Activated CD4-positive, alpha-beta T cell treated with anti-CD3 and anti-CD28 coated beads, Interleukin-2, amount 50 U/mL, for 1 hour (primary cell): ENCODE data around the gene RPE.

Source experiments
- DNase-seq: peaks from one replicate; pipeline ENCODE4 v3.0.0-alpha.2; 2020

The RPE gene

DNA sequence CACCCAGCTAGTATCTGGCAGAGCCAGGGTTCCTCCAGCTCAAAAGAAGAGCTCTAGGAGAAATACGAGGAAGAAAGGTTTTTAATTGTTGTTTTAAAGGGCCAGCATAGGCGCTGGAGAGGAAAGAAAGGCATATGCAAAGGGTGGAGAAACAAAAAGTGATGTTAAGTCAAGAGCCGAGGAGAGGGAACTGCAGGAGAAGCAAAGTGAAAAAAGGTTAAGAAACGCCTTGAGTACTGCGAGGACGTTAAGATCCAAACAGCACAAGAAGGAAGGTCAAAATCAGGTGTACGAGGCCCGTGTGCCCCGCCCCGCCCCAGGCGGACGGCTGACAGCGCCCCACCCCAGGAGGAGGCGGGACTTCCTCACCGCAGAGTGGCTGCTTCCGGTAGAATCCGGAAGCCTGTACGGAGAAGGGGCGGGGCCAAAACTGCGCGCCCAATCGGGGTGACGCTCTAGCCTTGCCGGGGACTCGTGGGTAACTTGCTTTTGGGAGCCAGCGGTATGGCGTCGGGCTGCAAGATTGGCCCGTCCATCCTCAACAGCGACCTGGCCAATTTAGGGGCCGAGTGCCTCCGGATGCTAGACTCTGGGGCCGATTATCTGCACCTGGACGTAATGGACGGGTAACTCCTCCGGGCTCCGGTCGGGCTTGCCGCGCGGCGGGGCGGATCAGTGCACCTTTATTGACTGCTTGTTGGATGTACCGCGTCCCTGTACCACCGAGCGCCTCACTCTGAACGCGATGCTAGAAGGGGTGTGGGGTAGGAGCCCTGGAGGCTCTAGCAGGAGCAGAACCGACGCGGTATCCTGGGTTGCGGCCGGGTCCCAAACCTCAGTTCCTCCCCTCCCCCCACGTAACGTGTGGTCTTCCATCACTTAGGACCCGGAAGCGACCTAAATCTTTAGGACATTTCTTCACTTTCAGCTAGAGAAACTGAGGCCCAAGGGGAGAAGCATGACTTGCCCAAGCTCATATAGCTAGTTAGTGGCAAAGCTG is at the start of gene RPE:
TSS of gene RPE (plus strand) at position 481 of the 1,000 bp plus-strand sequence. CDS start at position 505, 24 bp downstream.
- DNase-seq = peak; percentile 99

DNA sequence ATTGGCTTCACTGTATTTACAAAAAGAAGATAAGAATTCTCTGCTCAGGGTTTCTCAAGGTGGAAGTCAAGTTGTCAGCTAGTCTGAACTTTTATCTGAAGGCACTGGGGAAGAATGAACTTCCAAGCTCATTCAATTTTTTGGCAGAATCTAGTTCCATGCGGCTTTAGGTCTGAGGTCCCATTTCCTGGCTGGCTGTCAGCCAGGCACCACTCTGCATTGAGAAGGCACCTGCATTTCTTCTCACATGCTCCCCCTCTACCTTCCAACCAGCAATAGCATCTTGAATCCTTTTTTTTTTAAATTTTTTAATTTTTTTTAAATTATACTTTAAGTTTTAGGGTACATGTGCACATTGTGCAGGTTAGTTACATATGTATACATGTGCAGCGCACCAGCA is 46.2 kb upstream of the RPE start:
- DNase-seq = no peak

DNA sequence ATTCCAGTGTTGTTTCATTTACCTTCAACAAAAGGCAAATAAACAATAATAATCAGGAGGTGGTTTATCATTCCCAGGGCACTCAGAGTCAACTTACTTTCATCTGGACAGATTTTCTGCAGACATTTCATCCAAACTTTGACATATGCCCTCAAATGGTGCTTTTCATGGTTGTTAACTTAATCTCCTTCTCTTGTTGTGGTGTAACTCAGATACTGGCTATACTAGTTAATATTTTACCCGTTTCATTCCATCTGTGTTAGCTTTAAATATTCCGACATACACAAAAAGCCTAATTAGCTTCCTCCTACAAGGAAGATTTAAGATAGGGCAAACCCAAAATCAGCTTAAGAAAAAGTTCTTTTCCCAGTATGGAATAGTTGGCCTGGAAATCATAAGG is 44.4 kb upstream of the RPE start:
- no peak for DNase-seq

DNA sequence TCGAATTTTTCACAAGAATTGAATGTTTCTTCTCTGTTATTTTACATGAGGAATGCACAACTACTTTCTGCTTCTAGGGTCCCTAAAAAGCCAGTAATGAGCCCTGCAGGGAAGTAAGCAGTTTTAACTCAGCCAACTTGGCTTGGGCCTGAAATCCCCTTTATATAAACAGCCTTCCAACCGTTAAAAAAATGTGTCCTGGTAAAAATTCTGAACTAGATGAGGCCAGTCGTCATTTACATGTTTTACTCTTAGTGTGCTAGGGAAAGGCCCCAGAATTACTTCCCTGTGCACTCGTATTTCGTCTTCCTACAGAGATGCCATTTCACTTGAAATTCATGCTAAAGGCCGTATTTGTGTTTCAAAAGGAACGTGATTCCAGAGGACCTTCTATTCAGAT is 42.4 kb upstream of the RPE start:
- no peak for DNase-seq

DNA sequence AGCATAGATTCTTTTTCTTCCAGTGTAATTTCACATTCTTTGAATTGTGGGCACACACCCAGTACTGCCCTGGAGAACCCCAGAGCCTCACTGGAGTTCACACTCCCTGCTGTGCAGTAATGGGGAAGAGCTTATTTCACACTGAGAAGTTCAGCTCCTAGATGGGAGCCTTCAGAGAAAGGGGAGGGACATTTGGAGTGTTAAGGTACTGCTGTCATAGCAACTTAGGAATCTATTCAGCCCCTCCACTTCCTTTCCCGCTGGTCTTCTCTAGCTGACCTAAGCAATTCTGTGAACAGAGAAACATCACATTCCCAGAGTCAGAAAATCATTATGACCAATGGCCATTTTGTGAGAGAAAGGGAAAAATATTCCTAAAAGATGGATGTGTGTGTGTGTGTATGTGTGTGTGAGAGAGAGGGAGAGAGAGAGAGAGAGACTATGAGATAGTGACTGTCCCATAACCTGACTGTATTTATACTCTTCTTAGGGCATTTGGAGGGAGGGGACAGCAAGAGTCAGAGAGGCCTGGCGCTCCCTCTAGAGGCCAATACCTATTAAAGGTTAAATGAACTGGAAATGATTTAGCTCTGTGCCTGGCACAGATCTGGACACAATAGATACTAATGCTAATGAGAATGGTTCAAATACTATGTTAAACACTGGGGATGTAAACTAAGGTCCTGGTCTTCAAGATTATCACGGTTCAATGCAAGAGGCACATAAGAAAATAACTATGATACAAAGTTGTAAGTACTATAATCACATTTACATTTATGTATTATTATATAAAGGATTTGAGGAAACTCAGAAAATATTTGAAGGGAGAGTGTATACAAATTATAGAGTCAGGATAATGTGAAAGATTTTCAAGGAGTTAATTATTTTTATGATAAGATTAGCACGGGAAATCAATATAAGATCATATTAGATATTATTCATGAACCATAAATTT is 41.5 kb upstream of the RPE start:
- DNase-seq = peak; percentile 15

DNA sequence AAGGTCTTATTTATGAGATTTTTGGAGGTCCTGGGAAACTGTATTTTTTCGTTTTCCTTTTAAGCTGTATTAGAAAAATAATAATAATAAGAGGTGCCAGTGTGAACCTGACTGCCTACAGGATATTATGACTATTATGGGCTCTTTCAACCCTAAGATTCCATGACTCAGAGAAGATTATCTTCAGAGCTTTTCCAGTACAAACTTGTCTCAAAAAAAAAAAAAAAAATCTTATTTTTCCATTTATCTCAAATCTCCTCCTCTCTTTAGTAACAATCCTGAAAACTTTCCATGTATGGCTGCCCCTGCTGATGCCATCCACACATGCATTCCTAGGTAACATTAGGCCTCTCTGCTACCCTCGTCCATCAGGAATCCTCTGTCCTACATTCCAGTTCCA is 36.7 kb upstream of the RPE start:
- DNase-seq = no peak

DNA sequence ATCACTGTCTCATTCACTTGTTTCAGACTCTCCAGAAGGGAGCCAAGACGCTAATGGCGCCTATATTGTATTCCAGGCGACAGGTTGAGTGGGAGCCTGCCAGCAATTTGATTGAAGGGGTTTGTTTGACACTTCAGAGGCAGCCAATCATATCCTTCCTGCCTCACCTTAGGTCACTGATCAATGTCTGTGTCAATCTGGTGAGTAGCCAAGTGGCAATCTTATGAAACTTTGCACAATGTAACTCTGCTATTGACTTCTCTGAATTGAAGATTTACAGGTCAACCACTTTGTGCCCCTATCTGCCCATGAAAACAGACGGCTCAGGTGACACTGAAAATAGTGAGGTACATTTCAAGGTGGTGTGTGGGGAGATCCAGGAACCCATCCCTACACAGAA is 32.7 kb upstream of the RPE start:
- no peak for DNase-seq

DNA sequence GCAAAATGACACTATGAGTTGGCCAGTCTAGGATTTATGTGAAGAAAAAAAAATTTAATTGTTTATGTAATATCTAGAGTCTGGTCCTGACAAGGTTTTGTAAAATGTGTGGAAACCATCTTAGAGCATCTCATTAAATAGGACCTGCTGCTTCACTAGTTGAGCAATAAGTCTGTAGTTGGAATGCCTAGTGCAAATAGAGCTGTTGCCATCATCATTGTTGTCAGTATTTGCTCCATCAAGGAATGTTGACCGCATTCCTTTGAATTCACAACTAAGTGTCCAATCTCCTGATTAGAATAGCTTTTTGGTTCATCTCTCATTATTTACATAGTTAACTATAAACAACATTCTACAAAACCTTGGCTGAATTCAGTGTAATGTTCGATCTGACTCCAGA is 32.2 kb upstream of the RPE start:
- DNase-seq = no peak

DNA sequence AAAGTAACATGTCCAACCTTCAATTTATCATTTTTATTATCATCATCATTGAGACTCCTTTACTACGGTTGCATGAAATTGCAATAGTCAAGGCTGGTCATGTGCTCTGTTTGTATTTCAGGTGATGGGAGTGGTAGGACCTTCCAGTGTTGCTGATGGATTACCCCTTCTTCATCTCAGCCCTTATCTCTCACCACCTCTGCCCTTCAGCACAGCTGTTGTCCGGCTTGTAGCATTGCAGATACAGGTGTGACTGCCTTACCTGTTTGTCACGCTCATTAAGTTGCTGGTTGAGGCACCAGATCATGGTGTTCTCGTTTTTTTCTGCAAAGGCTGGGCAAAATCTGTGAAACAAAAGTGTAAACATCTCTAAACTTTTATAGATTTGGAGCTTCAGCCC is 31.7 kb upstream of the RPE start:
- DNase-seq = no peak

DNA sequence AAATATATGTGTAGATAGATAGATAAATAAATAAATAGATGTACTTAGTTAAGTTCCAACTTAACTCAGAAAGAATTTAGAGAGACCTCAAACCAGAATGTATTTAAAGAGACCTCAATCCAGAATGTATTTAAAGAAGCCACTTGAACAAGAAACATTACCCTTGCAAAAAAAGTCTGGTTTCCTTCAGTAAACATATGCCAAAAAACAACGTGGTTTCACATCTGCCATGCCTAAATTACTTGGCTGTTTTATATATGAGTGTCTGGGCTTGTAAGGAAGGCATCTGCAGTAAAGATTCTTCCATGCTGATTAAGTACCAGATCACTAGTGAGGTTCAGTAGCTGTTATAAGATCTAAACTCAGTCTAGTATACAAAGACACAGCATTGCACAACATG is 29.1 kb upstream of the RPE start:
- no peak for DNase-seq

DNA sequence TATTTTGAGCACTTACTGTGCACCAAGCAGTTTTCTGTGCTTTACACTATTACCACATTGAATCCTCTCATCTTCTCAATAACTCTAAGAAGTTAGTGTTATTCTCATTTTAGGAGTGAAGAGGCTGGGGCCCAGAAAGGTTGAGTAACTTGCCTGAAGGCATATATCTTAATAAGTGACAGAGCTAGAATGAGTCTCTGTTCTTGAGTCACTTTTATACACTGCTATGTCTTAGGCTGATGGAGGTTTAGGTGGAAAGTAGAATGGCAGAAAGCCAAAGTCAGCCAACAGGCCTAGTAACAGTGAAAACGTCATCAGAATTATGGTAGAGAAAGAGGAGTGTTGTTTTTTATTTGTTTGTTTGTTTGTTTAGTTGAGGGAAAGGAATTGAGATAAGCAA is 27.9 kb upstream of the RPE start:
- DNase-seq = no peak

DNA sequence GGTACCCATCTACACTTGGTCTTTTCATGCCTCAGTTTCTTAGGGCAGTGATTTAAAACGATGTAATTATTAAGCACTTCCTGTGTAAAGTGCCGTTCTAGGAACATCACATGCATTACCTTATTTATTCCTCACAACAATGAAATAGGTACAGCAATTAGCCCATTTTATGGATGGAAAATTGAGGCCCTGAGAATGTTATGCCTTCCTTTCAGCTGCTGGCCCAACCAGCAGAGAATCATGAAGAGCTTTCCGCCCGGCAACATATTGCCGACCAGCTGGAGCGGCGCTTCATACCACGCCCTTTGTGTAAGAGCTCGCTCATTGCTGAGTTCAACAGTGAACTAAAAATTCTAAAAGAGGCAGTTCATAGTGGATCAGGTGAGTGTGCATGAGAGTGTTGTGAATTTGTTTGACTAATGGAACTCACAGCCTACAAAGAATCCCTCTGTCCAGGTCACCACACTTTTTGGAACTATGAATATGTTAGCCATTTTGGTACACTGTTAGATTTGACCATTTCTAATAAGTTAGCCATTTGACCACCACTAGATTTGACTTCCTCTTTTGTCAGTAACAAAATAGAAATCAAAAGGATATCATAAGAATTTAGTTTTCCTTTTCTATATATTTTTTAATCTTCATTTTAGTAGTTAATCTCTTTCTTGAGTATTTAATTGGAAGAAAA is 25.6 kb upstream of the RPE start:
- no peak for DNase-seq

DNA sequence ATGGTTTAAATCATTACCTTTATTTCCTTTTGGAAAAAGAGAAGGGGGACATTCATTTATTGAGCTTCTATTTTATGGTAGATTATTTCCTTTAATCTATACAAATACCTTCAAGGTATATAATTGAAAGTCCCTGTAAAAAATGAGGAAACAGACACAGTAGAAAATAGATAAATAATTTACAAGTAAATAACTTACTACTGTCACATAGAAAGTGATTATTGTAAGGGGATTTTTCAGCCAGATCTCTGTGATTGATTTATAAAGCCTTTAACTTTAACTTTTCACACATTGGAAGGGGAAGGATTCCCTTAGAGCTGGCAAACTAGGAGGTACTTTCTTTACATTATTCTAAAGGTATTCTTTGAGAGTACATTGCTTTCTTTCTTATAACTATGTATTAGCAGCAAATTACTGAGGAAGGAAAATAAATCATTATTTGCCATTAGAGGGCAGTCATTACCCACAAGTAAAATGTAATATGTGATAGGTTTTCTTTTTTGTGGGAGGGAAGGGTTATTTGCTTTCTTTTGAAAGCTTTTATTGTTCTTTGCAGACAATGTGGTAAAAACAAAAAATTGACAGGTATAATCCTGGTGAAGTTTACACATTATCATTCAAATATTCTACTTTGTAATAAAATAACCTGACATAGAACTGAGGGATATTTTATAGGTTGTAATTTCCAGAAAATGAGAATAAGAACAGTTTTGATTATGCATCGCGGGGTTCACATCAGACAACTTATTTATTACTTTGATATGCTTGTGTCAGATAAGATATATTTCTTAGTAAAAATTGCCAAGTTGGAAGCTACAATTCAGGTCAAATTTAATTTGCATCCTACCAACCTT is 24.8 kb upstream of the RPE start:
- DNase-seq = no peak

DNA sequence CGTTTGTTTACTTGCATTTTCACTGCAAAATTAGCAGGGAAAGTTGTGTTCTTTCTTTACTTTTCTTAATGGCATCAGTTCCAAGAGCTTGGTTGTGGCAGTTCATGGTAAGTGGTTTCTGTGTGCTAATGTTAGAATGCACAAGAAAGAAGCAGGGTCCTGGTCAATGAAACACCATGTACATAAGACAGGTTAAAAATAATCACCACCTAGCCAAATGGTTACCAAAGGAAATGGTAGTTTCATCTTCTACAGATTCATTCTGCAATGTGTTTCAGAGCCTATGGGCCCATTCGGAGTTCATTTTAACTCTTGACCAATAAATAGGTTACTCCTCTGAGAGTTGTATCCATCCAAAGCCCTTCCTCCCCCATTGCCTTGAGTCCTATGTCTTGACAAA is 18.1 kb upstream of the RPE start:
- DNase-seq = no peak

DNA sequence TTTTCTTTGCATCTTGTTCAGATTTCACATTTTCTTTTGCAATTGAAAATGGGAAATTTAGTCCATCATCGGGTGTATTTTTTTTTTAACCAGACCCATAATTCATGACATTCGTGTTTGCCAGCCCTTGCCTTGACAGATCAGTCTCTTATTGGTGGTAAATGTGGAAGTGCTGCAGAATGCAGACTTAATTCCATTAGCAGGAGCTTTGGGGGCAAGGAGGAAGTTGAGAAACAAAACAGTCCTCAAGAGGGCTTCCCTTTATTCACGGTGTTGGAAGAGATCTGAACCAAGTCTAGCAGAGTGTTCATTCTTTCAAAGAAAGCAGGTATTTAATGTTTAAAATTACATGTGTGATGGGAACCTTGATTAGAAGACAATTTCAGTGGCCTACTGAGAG is 16.6 kb upstream of the RPE start:
- no peak for DNase-seq

DNA sequence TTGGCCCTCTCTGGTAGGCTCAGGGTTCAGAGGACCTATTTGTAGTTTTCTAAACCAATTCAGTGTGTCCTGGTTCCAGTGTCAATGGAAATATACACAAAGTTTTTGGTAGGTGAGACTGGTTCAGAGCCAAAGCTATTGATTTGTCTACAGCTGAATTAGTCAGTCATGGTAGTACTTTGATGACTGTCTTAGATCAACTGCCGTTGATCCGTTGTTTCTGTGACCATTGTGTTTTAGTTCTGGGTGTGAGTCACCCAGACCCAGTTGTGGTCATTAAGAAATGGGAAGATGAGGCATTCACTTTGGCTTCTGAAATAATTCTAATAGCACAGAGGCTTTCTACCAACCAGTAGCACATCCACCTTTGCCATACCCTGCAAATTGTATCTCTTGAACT is 16.0 kb upstream of the RPE start:
- DNase-seq = no peak

DNA sequence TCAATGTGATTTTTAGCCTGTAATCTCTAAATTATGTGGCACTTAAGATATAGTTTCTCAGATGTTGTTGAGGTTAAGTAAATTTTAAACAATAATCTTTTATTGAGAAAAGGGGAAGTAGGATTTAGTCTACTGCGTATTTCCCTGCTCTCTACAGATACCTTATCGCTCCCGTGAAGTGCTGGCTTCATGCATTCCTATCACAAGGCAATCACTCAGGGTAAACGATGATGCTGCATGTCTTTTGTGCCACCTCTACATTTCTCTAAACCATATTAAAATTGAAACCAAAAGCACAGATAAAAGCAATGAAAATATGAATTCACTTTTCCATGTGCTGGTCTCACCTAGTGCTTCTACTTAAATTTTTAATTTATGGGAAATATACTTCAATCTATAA is 14.4 kb upstream of the RPE start:
- DNase-seq = no peak

DNA sequence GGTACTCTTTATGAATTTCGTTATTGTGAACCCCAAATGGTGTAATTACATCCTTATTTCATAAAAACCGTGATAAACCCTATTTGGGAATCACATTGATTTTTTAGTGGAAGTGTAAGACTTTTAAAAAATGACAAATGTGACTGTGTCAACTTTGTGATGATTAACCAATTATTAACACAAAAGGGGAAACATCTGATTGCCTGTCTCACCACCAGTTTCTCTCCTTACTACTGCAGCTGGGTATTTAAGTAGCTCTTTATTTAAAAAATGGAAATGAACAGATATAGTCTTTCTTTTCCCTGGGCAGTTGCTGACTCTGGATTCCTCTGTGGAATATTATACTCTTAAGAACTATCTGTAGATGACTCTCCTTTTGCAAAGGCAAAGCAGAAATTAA is 11.6 kb upstream of the RPE start:
- no peak for DNase-seq

DNA sequence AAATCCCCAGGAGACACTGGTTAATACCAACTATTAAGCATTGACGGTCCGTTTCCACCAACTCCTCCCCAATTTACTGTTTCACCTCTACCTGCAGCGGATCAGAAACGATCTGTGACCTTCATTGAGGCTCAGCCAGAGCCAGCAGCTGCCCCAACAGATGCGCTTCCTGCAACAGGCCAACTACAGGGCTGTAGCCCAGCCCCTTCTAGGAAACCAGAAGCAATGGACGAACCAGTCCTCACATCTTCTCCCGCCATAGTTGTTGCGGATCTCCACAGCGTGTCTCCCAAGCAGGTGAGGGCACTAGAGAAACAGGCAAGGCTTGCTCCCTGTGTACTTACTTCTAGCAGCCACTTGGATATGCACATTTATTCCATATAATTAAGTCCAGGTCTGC is 8.5 kb upstream of the RPE start:
- DNase-seq = no peak

DNA sequence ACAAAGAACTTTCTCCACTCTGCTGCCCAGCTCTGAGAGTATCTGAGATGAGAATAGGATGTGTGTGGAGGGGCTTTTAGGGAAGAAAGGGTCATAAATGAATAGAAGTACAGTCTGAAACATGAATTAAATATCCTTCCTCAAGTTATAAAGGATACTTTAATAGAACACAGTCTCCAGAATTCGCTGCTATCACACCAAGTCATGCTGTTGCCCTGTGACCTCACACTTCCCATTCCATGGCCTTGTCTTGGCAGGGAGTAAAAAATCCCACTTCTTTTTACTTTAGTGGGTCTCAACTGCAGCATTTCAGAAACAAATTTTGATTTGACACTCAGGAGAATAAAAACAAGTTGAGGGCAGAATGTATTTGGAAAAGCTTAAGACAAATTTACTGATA is 3.8 kb upstream of the RPE start:
- DNase-seq = no peak

DNA sequence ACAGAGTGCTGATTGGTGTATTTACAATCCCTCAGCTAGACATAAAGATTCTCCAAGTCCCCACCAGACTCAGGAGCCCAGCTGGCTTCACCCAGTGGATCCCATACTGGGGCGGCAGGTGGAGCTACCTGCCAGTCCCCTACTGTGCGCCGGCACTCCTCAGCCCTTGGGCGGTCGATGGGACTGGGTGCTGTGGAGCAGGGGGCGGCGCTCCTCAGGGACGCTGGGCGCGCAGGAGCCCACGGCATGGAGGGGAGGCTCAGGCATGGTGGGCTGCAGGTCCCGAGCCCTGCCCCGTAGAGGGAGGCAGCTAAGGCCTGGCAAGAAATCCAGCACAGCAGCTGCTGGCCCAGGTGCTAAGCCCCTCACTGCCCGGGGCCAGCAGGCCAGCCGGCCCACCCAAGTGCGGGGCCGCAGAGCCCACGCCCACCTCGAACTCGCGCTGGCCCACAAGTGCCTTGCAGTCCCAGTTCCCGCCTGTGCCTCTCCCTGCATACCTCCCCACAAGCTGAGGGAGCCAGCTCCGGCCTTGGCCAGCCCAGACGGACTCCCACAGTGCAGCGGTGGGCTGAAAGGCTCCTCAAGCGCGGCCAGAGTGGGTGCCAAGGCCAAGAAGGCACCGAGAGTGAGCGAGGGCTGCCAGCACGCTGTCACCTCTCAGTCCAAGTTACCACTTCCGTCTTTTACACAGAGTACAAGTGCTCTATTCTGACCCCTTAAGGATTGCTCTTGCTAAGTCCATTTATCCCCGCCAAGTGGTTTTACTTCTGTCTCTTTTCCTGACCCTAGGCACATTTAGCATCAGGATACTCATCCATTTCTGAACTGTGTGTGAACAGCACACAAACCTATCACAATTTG is 1.7 kb upstream of the RPE start:
- DNase-seq = no peak
